Measurements from ENCODE around the gene MAP4K3.
A peak's percentile ranks its signal among the peaks of the same experiment; 100 is the strongest.

MAP4K3 gene
- 14.7 to 24.5 (median 17.7) reads per million in 4 experiments for total RNA-seq

- peak; percentile 65 for DNase-seq
Measured at GRCh38 chr2:39436592-39437521, at the start of gene MAP4K3. MAP4K3 (minus strand) TSS chr2:39437285; CDS start chr2:39436987, 298 bp downstream.

- DNase-seq: no peak
Measured at GRCh38 chr2:39486071-39486470, 49.0 kb upstream of the MAP4K3 start.

- no peak for DNase-seq
Measured at GRCh38 chr2:39484620-39485495, 47.8 kb upstream of the MAP4K3 start.

GRCh38 chr2:39484206-39484605, 47.1 kb upstream of the MAP4K3 start:
- no peak for DNase-seq

- no peak for DNase-seq
Measured at GRCh38 chr2:39483534-39483933, 46.4 kb upstream of the MAP4K3 start.

GRCh38 chr2:39481611-39482010, 44.5 kb upstream of the MAP4K3 start:
- DNase-seq: no peak

GRCh38 chr2:39479696-39480095, 42.6 kb upstream of the MAP4K3 start:
- DNase-seq: no peak

GRCh38 chr2:39479053-39479670, 42.1 kb upstream of the MAP4K3 start:
- DNase-seq: no peak

- DNase-seq: no peak
Measured at GRCh38 chr2:39476524-39476923, 39.4 kb upstream of the MAP4K3 start.

- no peak for DNase-seq
Measured at GRCh38 chr2:39475006-39475405, 37.9 kb upstream of the MAP4K3 start.

- no peak for DNase-seq
Measured at GRCh38 chr2:39470580-39470979, 33.5 kb upstream of the MAP4K3 start.

GRCh38 chr2:39469807-39470206, 32.7 kb upstream of the MAP4K3 start:
- no peak for DNase-seq

- DNase-seq: no peak
Measured at GRCh38 chr2:39468579-39469451, 31.7 kb upstream of the MAP4K3 start.

GRCh38 chr2:39466311-39466710, 29.2 kb upstream of the MAP4K3 start:
- DNase-seq: no peak

GRCh38 chr2:39464864-39465263, 27.8 kb upstream of the MAP4K3 start:
- no peak for DNase-seq

GRCh38 chr2:39455826-39456225, 18.7 kb upstream of the MAP4K3 start:
- DNase-seq: no peak

GRCh38 chr2:39452396-39452795, 15.3 kb upstream of the MAP4K3 start:
- DNase-seq: no peak

GRCh38 chr2:39451954-39452353, 14.9 kb upstream of the MAP4K3 start:
- no peak for DNase-seq

GRCh38 chr2:39448169-39448502, 11.1 kb upstream of the MAP4K3 start:
- DNase-seq: no peak

- no peak for DNase-seq
Measured at GRCh38 chr2:39447266-39448168, 10.4 kb upstream of the MAP4K3 start.

GRCh38 chr2:39445934-39446333, 8.8 kb upstream of the MAP4K3 start:
- DNase-seq: no peak
